NCI-H345 (cell line): ENCODE results near the gene GP1BB.

Experiments used
- DNase-seq: peaks from one replicate; lab custom pipeline; 2025; lab: John Stamatoyannopoulos, UW

Gene GP1BB

GRCh38 chr22:19727310-19728150 lies 4.2 kb downstream of the GP1BB start:
- DNase-seq = no peak

GRCh38 chr22:19728271-19728670 lies 4.9 kb downstream of the GP1BB start:
- no peak for DNase-seq

DNA sequence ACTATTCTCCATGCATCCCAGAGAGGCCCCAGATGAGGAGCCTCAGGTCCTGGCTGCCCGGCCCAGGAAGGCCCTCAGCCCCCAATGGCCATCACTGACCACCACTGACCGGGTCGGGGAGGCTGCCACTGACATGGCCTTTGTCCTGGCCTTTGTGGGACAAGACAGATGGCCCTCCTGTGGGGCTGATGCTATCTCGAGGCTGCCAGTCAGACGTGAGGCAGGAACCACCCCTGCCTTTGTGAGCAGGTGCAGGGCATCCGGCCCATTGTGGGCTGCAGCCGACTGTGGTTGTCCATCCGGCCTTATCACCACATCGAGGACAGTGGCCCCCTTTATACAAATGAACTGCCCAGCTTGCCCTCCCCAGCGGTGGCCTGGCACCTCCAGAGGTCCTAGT lies 5.5 kb downstream of the GP1BB start:
- no peak for DNase-seq

DNA sequence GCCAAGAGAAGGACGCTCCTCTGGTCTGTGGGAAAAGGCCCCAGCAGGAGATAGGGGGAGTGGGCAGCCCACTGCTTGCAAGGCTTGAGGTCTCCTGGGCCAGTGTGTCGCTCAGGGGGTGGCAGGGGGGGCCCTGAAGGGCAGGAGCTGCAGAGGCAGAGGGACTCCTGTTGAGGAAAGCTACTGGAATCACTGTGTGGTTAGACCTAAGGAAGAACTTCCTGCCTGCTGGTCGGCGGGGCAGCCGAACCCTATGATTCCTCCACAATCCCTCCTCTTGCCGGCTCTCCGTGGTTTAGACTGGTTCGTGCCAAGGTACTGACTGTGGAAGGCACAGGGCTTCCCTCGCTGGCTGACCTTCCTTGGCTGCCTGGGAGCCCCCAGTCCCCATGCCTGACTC lies 6.2 kb downstream of the GP1BB start:
- no peak for DNase-seq

DNA sequence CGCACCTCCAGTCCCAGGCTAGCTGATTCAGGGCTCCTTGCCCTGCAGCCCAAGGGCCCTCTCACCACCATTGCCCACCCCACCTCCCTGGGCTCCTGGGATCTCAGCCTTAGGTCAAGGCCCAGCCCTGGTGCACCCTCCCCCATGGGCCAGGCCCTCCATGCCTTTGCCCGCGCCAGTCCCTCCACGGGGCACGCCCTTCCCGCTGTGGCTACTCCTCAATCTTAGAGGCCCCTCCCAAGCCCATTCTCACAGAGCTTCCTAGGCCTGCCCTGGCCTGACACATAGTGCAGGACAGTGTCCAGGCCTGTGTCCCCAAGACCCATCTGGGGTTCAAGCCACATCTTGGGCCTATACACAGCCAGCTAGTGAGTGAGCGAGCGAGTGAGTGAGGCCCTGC lies 6.9 kb downstream of the GP1BB start:
- no peak for DNase-seq

DNA sequence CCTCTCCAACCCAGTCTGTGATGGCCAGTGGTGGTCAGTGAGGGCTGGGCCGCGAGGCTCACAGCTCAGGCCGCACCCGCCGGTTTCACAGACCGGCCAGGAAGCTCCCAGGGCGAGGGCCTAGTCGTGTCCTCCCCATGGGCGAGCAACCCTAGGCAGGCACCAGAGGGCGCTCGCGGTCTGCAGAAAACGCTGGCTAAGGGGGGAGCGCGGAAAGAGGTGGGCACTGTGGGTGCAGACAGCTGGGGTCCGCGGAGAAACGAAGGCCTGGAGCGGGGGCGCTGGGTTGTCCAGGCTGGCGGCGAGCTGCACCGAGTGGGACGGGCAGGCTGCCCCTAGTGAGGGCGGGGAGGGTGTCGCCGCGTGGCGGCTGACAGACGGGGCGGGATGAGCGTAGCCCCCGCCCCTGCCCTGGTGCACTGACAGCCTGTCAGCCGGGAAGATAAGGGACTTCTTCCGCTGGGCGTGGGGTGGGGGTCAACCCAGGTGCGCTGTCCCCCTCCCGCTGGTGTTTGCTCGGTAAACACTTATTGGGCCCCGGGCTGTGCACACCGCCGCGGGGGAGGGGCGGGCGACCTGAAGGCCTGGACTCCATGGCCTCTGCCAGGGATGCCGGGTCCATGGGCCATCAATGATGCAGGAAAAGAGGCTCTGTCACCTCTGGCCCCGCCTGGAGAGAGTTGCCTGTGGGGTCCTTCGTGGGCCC lies 7.5 kb downstream of the GP1BB start:
- DNase-seq = peak; percentile 58

GRCh38 chr22:19731361-19732135 lies 8.2 kb downstream of the GP1BB start:
- no peak for DNase-seq

DNA sequence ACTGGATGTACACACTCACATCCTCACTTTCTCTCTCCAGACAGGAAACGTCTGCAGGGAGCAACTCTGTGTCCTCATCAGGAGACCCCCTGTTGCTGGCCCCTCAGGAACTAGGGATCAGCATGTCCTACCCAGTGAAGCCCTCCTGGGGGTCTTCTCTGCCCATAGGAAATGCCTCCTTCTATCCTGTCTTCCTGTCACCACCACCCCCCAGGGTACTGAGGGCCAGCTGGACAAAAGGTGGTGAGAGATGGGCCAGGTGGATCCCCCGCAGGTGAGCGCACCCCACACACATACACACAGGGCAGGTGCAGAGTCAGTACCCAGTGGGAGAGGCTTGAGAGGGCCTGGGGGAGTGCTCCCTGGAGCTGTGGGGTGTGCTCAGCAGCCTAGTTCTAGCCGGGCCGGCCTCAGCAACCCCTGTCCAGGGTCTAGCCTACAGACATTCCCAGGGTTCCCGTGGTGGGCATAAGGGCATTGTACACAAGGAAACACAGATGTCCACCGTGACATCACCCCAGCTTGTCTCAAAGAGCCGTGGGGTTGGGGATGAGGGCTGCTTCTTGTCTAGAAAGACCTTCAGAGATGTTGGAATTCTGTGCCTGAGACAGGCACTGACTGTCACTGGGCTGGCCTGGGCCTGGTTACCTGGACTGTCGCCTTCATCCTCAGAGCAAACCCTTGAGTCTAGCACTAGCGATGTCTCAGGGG lies 9.2 kb downstream of the GP1BB start:
- no peak for DNase-seq

DNA sequence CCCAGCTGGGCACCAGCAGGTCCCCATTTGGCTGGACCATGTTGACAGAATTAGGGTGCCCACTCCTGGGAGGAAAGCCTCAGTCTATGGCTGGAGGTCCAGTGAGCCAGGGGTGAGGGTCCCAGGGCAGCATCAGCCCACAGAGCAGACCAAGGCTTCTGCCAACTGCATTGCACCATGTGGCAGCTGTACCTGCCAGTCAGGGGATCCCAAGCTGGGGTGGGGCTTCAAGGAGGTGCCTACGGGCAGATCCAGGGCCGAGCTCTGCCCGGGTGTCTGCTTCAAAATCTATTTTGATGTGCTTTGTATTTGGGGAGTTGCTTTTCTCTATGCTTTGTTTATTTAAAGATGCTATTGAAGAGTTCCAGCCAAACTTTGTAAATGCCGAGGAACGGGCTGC lies 10.4 kb downstream of the GP1BB start:
- no peak for DNase-seq

GRCh38 chr22:19734163-19734562 lies 10.8 kb downstream of the GP1BB start:
- no peak for DNase-seq

DNA sequence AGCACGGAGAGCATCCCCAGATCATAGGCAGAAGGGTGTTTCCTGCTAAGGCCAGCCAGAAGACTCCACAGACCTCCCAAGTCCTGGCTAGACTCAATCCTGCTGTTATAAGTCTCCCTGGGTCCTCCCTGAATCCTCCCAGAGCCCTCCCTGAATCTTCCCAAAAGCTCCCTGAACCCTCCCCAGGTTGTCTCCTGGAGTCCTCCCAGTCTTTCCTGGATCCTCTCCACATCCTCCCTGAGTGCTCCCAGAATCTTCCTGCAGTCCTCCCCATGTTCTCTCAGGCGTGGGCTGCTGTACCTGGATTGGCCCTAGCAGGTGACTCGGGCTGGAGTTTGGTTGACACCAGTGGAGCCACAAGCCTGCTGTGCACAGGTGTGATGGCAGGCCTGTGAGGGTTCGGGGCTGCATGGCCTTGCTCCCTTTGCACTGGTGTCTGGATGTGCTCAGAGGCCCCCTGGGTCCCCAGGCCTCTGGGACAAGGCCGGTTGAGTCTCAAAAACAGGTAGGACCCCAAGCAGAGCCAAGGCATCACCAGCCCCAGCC lies 11.6 kb downstream of the GP1BB start:
- no peak for DNase-seq

- no peak for DNase-seq
Observed at GRCh38 chr22:19735665-19736510, 12.5 kb downstream of the GP1BB start.

GRCh38 chr22:19737846-19738663 lies 14.7 kb downstream of the GP1BB start:
- no peak for DNase-seq

- DNase-seq = no peak
Observed at GRCh38 chr22:19738664-19739447, 15.5 kb downstream of the GP1BB start.

DNA sequence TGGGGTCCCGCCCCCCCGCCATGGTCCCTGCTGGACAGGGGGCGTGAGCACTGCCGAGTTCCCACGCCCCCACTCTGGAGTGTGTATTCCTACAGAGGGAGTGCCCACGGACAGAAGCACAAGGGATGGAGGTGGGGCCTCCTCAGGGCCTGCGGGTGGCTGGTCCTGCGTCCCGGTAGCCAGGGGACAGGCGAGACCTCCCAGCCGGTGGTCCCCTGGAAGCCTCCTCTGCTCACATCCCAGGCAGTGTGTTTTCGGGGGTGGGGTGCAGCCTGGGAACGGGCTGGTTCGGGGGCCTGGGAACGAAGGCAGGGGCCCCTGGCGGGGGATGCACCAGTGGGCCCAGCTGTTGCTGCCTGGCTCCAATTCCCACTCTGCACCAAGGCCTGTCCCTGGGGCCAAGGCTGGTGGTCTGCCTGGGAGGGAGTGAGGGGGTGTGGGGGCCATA lies 16.1 kb downstream of the GP1BB start:
- no peak for DNase-seq

- DNase-seq = no peak
Observed at GRCh38 chr22:19739911-19740449, 16.6 kb downstream of the GP1BB start.

GRCh38 chr22:19740586-19740985 lies 17.2 kb downstream of the GP1BB start:
- DNase-seq = no peak

GRCh38 chr22:19741053-19741452 lies 17.7 kb downstream of the GP1BB start:
- DNase-seq = no peak
